NT2/D1 (cell line): Measurements from ENCODE around the gene GZMM.

Experiments used
- SUZ12 ChIP-seq: IDR thresholded peaks from 2 replicates; pipeline ENCODE4 v1.6.1; 2011; ENCODE audit not compliant: insufficient read length, insufficient read depth; ENCODE audit errors: extremely low read depth
- YY1 ChIP-seq: IDR thresholded peaks from 2 replicates; pipeline ENCODE4 v1.6.1; 2011; ENCODE audit not compliant: insufficient read length, insufficient read depth

DNA sequence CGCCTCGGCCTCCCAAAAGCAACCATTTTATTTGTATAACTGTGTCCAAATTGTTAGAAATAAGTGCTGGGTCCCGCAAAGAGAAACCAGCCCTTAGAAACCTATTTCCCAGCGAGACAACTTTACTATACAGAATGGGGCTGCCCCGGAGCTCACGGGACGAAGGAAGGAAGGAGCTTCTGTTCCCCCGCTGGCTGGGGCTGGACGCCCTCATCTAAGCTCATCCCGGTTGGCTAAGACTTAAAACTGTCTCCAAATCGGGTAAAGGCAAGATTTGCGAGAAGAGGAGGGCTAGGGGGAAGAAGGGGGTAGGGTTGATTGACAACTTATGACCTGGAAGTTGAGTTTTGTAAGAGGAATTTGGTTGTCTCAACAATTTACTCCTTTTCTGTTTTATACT lies 16.3 kb downstream of the GZMM start:
- TF ChIP-seq YY1 (no peak), SUZ12 (no peak)
